Progenitor cell of endocrine pancreas (in vitro differentiated cells): ENCODE measurements around the gene SLC25A18. TPM values are rescaled to one million over a fixed set of nuclear protein-coding genes. Genes with fewer than 3 reads are reported as not detected.
A peak's percentile ranks its signal among the peaks of the same experiment; 100 is the strongest.

Experiments
- DNase-seq: peaks from one replicate; pipeline ENCODE4 v3.0.0; 2021; ENCODE audit warnings: low spot score; ENCODE audit not compliant: unreplicated experiment
- H3K27ac Mint-ChIP-seq: 2 replicates; pipeline ENCODE4 v1.8.0; 2021; ENCODE audit warnings: mild to moderate bottlenecking, moderate library complexity, mixed read lengths
- H3K27me3 Mint-ChIP-seq: 2 replicates; pipeline ENCODE4 v1.8.0; 2021; ENCODE audit warnings: mixed read lengths
- H3K36me3 Mint-ChIP-seq: 2 replicates; pipeline ENCODE4 v1.8.0; 2022; ENCODE audit warnings: mixed read lengths; ENCODE audit not compliant: insufficient read depth
- H3K4me1 Mint-ChIP-seq: 2 replicates; pipeline ENCODE4 v1.8.0; 2021; ENCODE audit warnings: low read depth, mixed read lengths
- H3K4me3 Mint-ChIP-seq: 2 replicates; pipeline ENCODE4 v1.8.0; 2021; ENCODE audit warnings: low read depth, mild to moderate bottlenecking, moderate library complexity, mixed read lengths
- H3K9me3 Mint-ChIP-seq: 2 replicates; pipeline ENCODE4 v1.8.0; 2021; ENCODE audit warnings: low read depth, mixed read lengths
- CTCF ChIP-seq: fragments of 200-600 bp; sonication (generic); IDR thresholded peaks from one replicate; pipeline ENCODE4 v1.5.0; 2021; ENCODE audit warnings: antibody characterized with exemption, mild to moderate bottlenecking; ENCODE audit not compliant: unreplicated experiment
- total RNA-seq: library from RNA; stranded (reverse); gene quantifications from 2 replicates; pipeline ENCODE4 v1.2.1, GENCODE V29; 2021

SLC25A18 gene
- total RNA-seq, 1 donor from 2014 or later: 2.3 TPM

GRCh38 chr22:17569971-17570511 is 6.7 kb downstream of the SLC25A18 start:
- no peak for DNase-seq
- no peak for TF ChIP-seq CTCF
- H3K27me3 Mint-ChIP-seq: no peaks in the 10 kb centered on the region
- H3K4me3 Mint-ChIP-seq: peak overlapping the region; percentile 40
- H3K27ac Mint-ChIP-seq: peak overlapping the region; percentile 87
- peaks cover 23% of the 10 kb centered on the region for H3K4me1 Mint-ChIP-seq
- H3K9me3 Mint-ChIP-seq: no peaks in the 10 kb centered on the region
- H3K36me3 Mint-ChIP-seq: no peaks in the 10 kb centered on the region

GRCh38 chr22:17570851-17571631 is 7.7 kb downstream of the SLC25A18 start:
- no peak for TF ChIP-seq CTCF
- Mint-ChIP-seq H3K4me1 (peaks cover 25% of the 10 kb centered on the region), H3K27me3 (no peaks in the 10 kb centered on the region), H3K27ac (no peak overlapping the region), H3K36me3 (no peaks in the 10 kb centered on the region), H3K4me3 (no peak overlapping the region), H3K9me3 (no peaks in the 10 kb centered on the region)
- DNase-seq: no peak

DNA sequence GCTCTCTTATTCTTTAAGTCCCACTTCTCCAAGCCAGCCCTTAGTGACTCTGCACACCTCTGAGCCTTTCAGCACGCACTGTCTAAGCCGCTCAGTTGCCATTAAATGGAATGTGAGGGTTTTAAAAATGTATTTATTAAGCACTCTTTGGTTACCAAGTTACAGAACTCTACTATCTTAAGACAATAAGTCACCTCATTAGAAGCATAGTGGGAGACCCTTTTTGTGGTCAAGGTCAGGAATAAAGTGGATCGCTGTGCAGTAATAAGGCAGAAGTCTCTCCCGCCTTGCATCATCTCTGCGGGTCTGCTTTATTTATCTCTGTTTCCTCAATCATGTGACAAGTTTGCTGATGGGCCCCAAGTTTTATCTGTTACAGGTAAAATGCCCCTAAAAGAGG is 11.9 kb downstream of the SLC25A18 start:
- Mint-ChIP-seq H3K4me3 (no peak overlapping the region), H3K9me3 (no peaks in the 10 kb centered on the region), H3K27ac (no peak overlapping the region), H3K4me1 (peaks cover 13% of the 10 kb centered on the region), H3K36me3 (no peaks in the 10 kb centered on the region), H3K27me3 (no peaks in the 10 kb centered on the region)
- no peak for TF ChIP-seq CTCF
- DNase-seq: no peak

GRCh38 chr22:17575681-17576080 is 12.4 kb downstream of the SLC25A18 start:
- H3K4me3 Mint-ChIP-seq: no peak overlapping the region
- H3K27me3 Mint-ChIP-seq: no peaks in the 10 kb centered on the region
- H3K27ac Mint-ChIP-seq: no peak overlapping the region
- no peak for DNase-seq
- TF ChIP-seq CTCF: no peak
- H3K9me3 Mint-ChIP-seq: no peaks in the 10 kb centered on the region
- peaks cover 12% of the 10 kb centered on the region for H3K4me1 Mint-ChIP-seq
- no peaks in the 10 kb centered on the region for H3K36me3 Mint-ChIP-seq

DNA sequence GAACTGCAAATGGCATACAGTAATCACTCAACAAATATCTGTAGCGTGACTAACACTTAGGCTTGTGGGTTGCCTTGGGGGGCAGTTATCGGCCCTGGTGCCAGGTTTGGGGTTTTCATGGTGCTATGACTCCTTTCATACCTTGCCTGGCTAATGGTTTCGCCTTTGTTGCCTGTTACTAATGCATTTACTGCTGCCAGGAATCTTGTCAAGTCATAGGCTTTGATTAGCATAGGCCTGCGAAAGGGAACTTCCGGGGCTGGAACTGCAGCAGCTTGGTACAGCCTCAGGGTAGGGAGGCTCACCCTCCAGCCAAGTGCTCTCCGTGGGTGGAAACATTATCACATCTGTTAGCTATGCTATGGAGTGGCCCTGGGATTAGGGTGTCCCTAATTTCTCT is 13.2 kb downstream of the SLC25A18 start:
- peaks cover 7% of the 10 kb centered on the region for H3K4me1 Mint-ChIP-seq
- H3K36me3 Mint-ChIP-seq: no peaks in the 10 kb centered on the region
- TF ChIP-seq CTCF: no peak
- H3K9me3 Mint-ChIP-seq: no peaks in the 10 kb centered on the region
- no peak for DNase-seq
- no peak overlapping the region for H3K27ac Mint-ChIP-seq
- no peak overlapping the region for H3K4me3 Mint-ChIP-seq
- H3K27me3 Mint-ChIP-seq: no peaks in the 10 kb centered on the region
